GM18498 (cell line): Measurements from ENCODE around the gene SPI1.

Experiments
- ATAC-seq: cut with Tn5 transposase; IDR thresholded peaks from one replicate; pipeline ENCODE4 v1.9.1; 2021; ENCODE audit warnings: mild to moderate bottlenecking, moderate library complexity; ENCODE audit not compliant: unreplicated experiment

The SPI1 gene

DNA sequence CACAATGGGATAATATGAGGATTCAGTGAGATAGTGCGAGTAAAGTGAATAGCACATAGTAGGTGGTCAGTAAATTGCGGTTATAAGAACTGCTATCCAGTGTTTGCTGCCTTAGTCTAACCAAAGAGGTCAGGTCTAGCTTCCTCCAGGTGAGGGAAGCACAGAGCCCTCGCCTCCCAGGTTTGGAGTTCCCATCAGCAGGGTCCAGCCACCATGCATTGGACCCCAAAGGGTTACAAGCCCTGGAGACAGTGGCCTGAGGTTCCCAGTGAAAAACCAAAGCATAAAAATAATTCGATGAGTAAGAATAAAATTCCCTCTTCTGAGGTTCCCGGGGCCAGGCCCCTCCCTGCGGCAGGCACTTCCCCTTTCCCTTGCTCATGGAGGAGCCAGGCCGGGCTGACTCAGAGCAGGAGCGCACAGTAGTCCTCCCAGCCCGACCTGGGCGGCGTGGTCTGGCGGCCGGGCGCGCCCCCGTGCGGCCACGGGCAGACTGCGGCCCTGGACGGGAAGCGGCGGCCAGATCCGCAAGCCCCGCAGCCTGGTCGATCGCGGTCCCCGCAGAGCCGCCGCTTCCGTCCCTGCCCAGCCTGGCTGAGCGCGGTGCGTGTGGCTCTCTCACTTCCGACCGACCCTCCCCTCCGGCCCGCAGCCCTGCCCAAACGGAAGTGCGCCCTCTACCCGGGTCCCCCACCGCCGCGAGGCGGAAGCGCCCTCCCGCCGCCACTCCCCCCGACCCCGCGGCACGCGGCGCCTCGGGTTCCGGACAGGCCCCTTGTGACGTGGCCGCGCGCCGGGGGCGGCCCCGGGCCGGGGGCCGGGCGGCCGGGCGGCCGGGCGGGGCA, 29.6 kb upstream of the SPI1 start, which contains the start of gene SLC39A13:
TSS of gene SLC39A13 (plus strand) at position 845 of the 845 bp plus-strand sequence. CDS start 1,505 bp downstream, outside the sequence.
- peak; percentile 85 for ATAC-seq

- ATAC-seq = no peak
Observed at GRCh38 chr11:47406896-47407745, 28.8 kb upstream of the SPI1 start.

- ATAC-seq = no peak
Observed at GRCh38 chr11:47403571-47403970, 25.2 kb upstream of the SPI1 start.

GRCh38 chr11:47403135-47403534, 24.8 kb upstream of the SPI1 start:
- no peak for ATAC-seq

DNA sequence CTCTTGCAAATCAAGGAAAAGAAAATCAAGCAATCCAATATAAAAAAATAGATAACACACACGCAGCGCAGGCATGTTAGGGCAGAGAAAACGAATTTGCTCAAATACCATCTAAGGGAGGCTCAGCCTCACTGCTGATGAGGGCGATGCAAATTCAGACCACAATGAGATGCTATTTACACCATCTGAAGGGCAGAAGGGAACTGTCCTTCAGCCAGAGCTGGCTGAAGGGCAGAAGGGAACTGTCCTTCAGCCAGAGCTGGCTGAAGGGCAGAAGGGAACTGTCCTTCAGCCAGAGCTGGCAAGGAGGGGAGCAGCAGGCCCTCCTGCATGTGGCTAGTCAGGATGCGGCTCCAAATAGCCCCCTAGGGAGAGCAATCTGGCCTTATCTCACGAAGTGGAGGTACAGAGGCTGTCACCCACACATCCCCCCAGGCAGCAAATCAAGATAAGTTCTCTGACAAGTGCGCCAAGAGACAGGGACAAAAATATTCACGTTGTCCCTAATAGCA, 22.5 kb upstream of the SPI1 start:
- ATAC-seq = peak; percentile 77

- ATAC-seq = peak; percentile 49
Observed at GRCh38 chr11:47399860-47400767, 21.8 kb upstream of the SPI1 start.

DNA sequence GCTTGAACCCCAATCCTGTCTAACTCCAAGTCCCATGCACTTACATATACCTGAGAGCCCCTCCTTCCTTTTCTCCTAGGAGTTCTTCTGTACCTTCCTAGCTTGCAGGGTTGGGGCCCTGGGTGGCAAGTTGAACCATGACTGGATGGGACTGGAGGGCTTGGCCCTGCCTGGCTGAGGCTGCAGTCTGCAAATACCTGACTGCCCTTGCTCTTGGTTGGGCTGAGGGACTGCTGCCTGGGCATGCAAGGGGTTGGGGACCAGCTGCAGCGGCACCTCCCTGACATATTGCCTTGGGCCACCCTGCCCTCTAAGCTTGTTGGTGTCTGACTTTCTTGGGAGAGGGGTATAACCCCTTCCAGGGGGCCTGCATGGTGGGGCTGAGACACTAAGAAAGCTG, 20.2 kb upstream of the SPI1 start:
- ATAC-seq = no peak

GRCh38 chr11:47398011-47398410, 19.7 kb upstream of the SPI1 start:
- no peak for ATAC-seq

- no peak for ATAC-seq
Observed at GRCh38 chr11:47396049-47396320, 17.6 kb upstream of the SPI1 start.

DNA sequence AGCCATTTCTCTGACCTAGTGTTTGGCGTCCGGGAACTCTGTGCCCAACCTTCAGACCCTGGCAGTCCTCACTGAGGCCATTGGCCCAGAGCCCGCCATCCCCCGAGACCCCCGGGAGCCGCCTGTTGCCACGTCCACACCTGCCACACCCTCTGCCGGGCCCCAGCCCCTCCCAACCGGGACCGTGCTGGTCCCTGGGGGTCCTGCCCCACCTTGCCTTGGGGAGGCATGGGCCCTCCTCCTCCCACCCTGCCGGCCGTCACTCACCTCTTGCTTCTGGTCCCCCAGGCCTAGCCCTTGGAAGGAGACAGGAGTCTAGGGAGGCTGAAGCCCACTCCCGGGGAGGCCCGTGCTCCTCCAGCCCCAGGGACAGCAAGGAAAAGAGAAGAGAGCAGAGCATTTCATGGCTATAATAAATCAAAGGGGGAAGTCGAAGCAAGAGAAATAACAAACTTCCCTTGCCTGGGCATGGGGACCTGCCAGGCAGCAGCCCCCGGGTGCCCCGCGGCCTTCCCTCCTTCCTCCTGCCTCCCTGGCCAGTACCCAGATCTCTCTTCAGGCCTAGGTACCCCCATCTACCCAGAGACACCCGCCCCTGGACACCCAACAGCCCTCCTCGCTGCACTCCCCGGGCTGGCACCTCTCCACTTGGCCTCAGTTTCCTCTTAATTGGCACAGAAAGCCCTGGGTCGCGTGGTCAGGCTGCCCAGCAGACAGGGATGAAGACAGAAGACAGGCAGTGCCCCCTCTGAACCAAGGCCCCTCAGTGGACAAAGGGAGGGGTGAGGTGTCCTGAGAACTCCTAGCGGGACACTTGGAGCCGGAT, 17.1 kb upstream of the SPI1 start:
- peak; percentile 2 for ATAC-seq

DNA sequence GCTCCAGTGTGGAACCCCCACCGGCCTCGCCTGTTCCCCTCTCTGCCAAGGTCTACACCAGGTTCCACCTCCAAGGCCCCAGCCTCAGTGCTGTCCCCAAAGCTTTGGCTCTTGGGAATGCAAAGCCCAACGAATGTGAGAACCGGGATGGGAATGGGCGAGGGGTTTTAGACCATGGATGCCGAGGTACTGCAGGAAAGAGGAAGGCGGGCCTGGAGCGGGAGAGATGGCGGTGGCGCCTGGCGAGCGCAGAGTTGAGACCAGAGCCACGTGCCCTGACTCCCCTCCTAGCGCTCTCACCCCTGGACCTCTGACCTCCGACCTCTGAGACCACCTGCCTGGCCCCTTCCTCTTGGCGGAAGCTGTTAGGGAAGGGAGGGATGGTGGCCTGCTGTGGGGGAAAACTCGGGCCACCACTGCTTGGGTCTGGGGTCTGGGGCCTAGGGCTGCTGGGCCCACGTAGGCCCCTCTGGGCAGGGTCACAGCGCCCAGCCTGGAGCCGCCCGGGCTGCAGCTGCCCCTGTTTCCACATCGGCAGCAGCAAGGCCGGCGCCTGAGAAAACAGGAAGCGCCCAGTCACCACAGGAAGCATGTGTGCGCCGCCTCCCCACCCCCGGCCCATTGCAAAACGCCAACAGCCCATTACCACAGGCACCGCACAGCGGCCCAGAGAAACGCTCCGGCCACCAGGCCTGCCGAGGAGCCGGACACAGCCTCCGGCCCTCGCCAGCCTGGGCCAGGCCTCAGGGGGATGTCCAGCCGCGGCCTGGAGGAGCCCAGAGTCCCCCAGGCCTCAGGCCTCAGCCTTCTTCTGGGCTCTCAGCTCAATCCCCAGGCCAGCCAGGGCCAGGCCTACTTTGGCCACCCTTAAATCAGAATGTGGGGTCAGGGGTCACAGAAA, 16.2 kb upstream of the SPI1 start:
- ATAC-seq = peak; percentile 58

DNA sequence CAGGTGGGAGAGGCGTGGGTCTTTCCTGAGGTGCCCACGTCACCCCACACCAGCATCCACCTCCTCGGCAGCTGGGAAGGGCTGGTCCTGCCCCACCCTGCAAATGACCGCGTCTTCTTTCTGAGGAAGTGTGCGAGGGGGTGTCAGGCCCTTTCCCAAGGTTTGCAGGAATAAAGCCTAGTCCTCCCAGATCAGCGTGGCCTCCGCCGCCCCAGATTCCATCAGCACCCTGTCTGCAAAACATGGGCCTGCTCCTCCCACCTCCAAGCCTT, 15.6 kb upstream of the SPI1 start:
- ATAC-seq = no peak

GRCh38 chr11:47393163-47394049, 15.1 kb upstream of the SPI1 start:
- no peak for ATAC-seq

- ATAC-seq = no peak
Observed at GRCh38 chr11:47392546-47393162, 14.3 kb upstream of the SPI1 start.

- ATAC-seq = no peak
Observed at GRCh38 chr11:47391711-47392432, 13.5 kb upstream of the SPI1 start.

GRCh38 chr11:47391077-47391583, 12.8 kb upstream of the SPI1 start:
- no peak for ATAC-seq

- ATAC-seq = no peak
Observed at GRCh38 chr11:47390422-47390760, 12.0 kb upstream of the SPI1 start.
